Measurements from ENCODE around the gene TSHZ2.

The TSHZ2 gene

DNA sequence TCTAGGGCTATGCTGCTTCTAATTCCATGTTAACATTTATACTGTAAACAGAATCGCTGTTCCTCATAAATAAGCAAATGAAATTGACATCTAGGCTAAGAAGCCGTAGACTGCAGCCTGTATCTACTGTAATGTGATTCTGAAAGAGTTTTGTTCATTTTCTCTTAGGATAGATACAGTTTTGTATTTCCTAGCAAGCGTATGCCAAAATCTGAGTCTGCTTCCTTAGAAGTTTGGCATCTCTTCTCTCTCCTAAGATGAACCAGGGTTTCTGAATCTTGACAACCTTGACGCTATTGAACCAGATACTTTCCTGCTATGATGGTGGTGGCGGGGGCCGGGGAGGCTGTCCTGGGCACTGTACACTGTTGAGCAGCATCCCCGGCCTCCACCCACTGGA, 198.0 kb downstream of the TSHZ2 start:
- DNase-seq, result no peak

GRCh38 chr20:53171065-53171464, 198.9 kb downstream of the TSHZ2 start:
- no peak for DNase-seq

DNA sequence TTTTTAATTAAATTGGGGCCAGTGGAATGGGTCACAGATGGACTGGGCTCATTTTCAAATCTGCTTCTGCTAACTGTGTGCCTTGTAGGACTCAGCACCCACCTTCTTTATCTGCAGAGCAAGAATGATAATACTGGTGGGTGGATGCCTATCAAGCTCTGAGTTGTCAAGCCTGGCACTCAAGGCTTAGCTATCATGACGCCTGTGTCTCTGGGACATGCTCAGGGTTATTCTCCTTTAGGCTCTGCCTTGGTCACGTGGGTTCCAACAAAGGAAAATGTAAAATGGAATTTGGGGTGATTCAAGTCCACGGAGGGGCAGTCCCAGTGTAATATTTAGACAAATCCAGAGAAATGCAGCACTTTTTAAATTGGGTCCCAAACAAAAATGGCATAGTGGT, 202.3 kb downstream of the TSHZ2 start:
- DNase-seq, result no peak

- no peak for DNase-seq
Measured at GRCh38 chr20:53175135-53175780, 203.1 kb downstream of the TSHZ2 start.

DNA sequence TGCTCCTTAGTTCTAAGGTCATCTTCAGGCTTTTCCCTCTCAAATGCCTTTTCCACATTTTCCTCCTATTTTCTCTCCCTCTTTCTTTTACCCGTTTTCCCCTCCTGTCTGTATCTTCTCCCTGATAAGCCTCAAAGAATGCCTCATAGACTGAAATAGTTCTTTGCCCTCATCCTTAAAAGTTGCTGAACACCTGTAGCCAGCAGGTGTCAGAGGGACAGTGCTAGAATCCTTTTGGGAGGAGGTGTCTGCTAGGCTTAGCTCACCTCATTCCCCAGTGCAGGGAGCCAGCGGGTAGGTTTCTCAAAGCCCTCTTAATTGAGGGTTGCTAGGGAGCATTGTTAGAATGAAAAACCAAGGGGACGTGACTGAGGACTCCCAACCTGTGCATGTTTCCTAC, 204.0 kb downstream of the TSHZ2 start:
- DNase-seq, result no peak

DNA sequence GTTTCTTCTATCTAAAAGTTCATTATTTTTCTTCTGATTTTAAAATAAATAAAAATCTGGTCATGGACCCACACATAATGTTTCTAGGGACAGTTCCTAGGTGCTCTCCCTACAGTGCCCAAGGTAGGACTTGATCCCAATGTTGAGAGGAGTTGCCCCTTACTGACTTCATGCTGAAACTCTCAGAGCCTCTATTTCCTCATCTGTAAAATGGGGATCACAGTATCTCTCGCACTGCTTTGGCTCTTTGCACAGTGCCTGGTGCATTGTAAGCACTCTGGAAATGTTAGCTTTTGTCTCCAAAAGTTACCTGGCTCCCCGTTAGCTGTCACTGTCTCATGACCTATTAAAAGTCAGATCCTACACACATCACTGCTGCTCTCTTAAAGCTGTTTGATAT, 205.5 kb downstream of the TSHZ2 start:
- no peak for DNase-seq

- no peak for DNase-seq
Measured at GRCh38 chr20:53179749-53180148, 207.6 kb downstream of the TSHZ2 start.

DNA sequence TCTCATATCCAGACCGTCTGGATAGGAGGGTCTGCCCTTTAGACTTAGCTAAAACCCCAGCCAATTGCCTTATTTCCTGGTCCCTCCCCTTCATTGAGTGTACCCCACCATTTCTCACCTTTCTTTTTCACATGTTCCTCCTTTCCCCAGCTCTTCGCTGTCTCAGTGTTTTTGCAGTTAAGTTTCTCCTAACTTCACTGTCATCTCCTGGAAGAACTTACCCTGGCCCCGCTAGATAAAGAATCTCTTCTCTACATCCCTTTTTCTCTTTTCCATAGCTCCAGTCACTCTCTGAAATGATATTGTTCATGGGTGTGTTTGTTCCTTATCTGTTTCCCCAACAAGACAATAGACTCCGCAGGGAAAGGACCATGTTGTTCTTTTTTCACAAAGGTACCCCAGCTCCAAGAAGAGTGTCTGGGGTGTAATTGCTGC, 208.8 kb downstream of the TSHZ2 start:
- no peak for DNase-seq

GRCh38 chr20:53181866-53182376, 209.8 kb downstream of the TSHZ2 start:
- DNase-seq, result no peak

DNA sequence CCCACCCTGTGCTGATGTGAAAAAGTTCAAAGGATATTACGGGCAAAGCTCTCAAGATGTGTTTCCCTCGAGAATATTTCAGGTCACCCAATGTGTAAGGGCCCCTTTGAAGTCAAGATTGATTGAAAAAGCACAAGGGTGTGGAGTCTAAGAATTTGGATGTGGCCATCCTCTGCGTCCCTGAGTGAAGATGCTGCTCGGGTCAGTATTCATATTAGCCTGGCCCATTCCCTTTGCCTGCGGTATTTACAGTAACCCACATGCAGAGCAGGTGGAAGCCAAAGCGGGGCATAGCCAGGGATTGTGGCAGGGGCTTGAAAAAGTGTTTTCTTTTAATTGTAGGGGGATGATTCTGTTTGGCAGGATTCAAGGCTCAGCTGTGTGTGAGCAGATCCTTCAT, 211.0 kb downstream of the TSHZ2 start:
- no peak for DNase-seq

- DNase-seq, result no peak
Measured at GRCh38 chr20:53186635-53187034, 214.5 kb downstream of the TSHZ2 start.

- DNase-seq, result no peak
Measured at GRCh38 chr20:53187392-53188068, 215.4 kb downstream of the TSHZ2 start.

DNA sequence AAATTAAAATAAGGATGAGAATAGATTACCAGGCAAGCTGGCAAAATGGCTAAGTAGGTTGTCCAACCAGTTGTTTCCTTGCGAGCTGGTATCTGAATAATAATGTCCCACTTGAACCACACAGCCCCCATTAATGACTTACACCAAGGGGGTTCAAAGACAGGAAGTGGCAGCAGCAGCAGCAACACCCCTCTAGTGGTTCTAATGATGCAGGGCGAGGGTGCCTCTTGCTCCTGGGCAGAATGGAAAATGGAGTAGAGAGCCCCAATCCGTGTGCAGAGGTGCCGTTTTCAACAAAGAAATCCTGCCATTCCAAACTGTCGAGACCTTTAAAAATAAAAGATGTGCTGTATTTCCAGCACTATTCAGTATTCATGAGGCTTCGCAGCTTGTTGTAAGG, 218.1 kb downstream of the TSHZ2 start:
- DNase-seq, result no peak

DNA sequence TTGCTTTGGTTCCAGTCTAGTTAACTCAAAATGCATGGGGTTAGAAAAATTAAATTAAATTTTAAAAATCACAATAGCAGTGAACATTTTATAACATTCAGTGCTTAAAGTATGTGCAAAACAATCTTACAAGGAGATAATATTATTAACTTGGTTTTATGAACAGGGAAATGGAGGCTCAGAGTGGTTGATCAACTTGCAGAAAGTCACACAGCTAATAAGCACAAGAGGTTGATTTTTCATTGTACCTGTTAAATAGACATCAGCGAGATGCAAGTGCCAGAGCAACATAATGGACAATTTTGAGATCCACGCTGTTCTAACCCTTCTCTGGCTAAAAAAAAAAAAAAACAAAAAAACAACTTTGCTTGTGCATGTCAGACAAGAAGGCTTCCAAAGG, 219.8 kb downstream of the TSHZ2 start:
- no peak for DNase-seq

DNA sequence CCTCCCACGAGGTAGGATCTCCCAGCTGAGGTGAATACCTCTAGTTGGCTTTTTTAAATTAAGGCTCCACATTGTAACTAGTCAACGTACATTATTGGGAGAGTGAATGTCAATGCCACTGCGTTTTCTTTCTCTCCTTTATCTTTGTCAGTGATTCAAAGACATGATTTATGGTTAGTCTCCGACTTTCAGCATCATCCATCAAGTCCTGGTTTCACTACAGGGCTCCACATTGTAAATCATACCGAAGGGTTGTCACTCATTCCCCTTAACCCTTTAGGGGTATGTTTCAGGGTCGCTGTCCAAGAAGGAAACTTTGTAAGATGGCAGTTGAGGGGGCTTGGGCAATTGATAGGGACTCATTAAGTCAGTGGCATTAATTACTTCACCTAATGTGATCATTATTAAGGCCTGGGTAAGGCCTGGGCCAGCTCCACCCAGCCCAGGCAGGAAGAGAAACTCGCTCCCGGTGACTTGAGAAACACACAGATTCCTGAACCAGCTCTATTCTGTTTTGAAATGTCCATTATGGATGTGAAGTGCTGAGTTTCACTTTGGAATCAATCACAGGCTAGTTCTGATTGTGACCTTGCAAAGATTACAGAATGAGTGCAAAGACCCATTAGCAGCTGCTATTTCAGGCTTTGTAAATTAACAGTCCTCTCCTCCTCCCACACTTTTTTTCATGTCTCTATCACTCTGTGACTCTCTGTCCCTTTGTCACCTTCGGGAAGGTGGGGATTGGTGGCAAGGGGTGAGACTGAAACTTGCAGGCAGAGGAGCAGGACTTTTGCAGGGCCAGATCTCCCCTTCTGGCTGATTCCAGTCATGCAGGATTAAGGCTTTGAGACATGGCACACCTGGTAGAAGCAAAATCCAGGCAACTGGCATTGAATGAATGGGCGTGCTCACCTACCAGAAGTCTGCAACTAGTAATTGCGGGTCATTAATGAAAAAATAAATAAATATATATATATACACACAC, 222.4 kb downstream of the TSHZ2 start:
- DNase-seq, result no peak

DNA sequence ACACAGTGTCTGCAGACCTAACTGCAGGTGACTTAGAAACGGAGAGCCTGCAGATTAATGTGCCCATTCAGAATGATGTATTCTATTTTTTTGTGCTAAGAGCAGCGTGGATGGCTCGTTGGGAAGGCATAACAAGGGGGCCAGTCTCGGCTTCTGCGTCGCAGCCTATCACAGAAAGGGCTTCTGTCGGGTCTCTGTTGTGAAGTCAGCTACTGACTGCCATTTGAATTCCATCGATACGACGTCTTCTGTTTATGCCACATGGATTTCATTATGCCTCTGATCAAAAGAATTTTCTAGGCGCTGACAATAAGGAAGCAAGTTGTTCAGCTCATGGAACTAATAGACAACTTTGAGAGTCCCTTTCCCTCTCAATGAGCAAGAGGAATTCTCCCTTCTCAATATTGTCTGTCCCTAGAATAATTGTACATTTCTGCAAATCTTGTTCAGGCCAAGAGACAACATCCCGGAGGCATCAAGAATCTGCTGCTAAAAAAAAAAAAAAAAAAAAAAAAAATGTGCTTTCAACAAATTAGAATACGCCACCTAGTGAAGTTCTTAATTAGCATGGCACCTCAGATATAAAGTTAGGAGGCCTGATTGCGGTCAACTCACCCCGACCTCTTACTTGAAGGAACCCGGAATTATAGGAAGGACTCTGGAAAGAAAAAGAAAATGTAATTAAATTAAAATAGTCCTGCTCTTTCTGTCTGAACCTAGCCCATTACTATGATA, 223.9 kb downstream of the TSHZ2 start:
- DNase-seq, result no peak

DNA sequence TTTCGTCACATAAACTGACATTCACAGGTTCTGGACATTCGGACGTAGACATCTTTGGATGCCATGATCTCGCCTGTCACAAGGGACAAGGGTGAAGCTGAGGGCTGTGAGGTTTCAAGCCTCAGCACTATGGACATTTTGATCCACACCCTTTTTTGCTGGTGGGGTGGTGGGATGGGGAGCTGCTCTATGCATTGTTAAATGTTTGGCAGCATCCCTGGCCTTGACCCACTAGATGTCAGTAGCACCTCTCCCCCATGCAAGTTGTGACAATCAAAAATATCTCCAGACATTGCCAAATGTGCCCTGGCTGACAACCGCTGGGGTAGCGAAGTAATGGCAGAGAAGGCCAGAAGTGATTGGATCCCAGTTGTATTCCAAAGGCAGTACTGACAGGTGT, 229.4 kb downstream of the TSHZ2 start:
- no peak for DNase-seq

- no peak for DNase-seq
Measured at GRCh38 chr20:53202777-53203176, 230.6 kb downstream of the TSHZ2 start.

DNA sequence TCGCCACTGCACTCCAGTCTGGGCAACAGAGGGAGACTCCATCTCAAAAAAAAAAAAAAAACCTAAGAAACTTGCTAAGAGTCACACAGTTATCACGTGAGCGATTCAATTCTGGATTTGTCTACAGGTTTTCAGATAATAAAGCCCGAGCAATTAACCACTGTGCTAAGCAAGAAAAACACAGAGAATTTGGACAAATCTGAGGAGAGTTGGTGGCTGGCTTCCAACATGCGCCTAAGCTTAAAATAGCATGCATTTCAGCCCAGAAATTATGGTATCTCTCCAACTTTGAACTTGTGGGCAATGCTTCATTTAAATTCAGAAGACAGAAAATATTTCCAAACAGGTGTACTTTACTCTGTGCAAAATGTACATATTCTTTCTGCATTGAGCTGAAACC, 232.9 kb downstream of the TSHZ2 start:
- DNase-seq, result no peak

- peak; percentile 31 for DNase-seq
Measured at GRCh38 chr20:53208110-53208832, 236.1 kb downstream of the TSHZ2 start.

- no peak for DNase-seq
Measured at GRCh38 chr20:53210041-53210440, 237.9 kb downstream of the TSHZ2 start.

GRCh38 chr20:53210931-53211330, 238.8 kb downstream of the TSHZ2 start:
- DNase-seq, result no peak
